G401 (cell line): ENCODE results near the gene RFPL3. TPM values are rescaled to one million over a fixed set of nuclear protein-coding genes. Genes with fewer than 3 reads are reported as not detected.
"Not testable (repeated sequence)": the region's sequence is repeated elsewhere in the genome, so short reads cannot be mapped to it uniquely, and the experiment has no call there.

ENCODE experiments used
- DNase-seq: peaks from one replicate; pipeline ENCODE4 v3.0.0-alpha.2; 2015; ENCODE audit warnings: low spot score
- in situ Hi-C: cut with HindIII; loops from 2 replicates; pipeline ENCODE4 v1.10.0; 2016; ENCODE audit warnings: low sequenced_read_pairs, mixed read lengths
- total RNA-seq: library from RNA; depleted of rRNA; stranded (reverse); fragments of >200 nt; shearing (Covaris generic); gene quantifications from 2 replicates; pipeline ENCODE4 v1.2.3, GENCODE V29; 2014

RFPL3 gene
- total RNA-seq, 1 experiment from 2014 or later, result not detected

- DNase-seq, result no peak
- in situ Hi-C loops, result no loop called here
These were observed 13.7 kb upstream of the RFPL3 start for GRCh38 chr22:32343941-32344340.

- no peak for DNase-seq
- in situ Hi-C loops, result no loop called here
These were observed 9.5 kb upstream of the RFPL3 start for GRCh38 chr22:32348031-32348611.

- DNase-seq, in situ Hi-C loops: not testable (repeated sequence)
These were observed 5.8 kb upstream of the RFPL3 start for GRCh38 chr22:32351875-32352274.

- no peak for DNase-seq
- in situ Hi-C loops, result no loop called here
These were observed 5.0 kb upstream of the RFPL3 start for GRCh38 chr22:32352681-32353080.

GRCh38 chr22:32353292-32353691, 4.4 kb upstream of the RFPL3 start:
- in situ Hi-C loops, result no loop called here
- no peak for DNase-seq

- in situ Hi-C loops, result no loop called here
These were observed 3.8 kb upstream of the RFPL3 start for GRCh38 chr22:32353840-32354239.

GRCh38 chr22:32354360-32355351, 3.0 kb upstream of the RFPL3 start:
- in situ Hi-C loops, result no loop called here
- DNase-seq, result no peak

More at GRCh38 chr22:32353840-32354239, 3.8 kb upstream of the RFPL3 start:
- DNase-seq, result no peak

GRCh38 chr22:32355760-32356159, 1.9 kb upstream of the RFPL3 start:
- no peak for DNase-seq

GRCh38 chr22:32360096-32360495, 2.4 kb downstream of the RFPL3 start:
- in situ Hi-C loops, DNase-seq: not testable (repeated sequence)

More at GRCh38 chr22:32355760-32356159, 1.9 kb upstream of the RFPL3 start:
- in situ Hi-C loops, result no loop called here

GRCh38 chr22:32361257-32361656, 3.6 kb downstream of the RFPL3 start:
- in situ Hi-C loops, result no loop called here

GRCh38 chr22:32364210-32364609, 6.5 kb downstream of the RFPL3 start:
- in situ Hi-C loops, result no loop called here
- no peak for DNase-seq

More at GRCh38 chr22:32361257-32361656, 3.6 kb downstream of the RFPL3 start:
- DNase-seq, result no peak

- no peak for DNase-seq
- in situ Hi-C loops, result no loop called here
These were observed 18.2 kb downstream of the RFPL3 start for GRCh38 chr22:32375678-32376450.

- no peak for DNase-seq
These were observed 19.0 kb downstream of the RFPL3 start for GRCh38 chr22:32376681-32377080.

GRCh38 chr22:32378707-32379272, 21.1 kb downstream of the RFPL3 start:
- in situ Hi-C loops, result no loop called here
- peak; percentile 6 for DNase-seq

More at GRCh38 chr22:32376681-32377080, 19.0 kb downstream of the RFPL3 start:
- in situ Hi-C loops, result no loop called here

GRCh38 chr22:32380991-32381390, 23.3 kb downstream of the RFPL3 start:
- in situ Hi-C loops, result no loop called here
- no peak for DNase-seq

- in situ Hi-C loops, result no loop called here
- DNase-seq, result no peak
These were observed 28.0 kb downstream of the RFPL3 start for GRCh38 chr22:32385681-32386080.

- peak; percentile 17 for DNase-seq
- in situ Hi-C loops, result no loop called here
These were observed 32.0 kb downstream of the RFPL3 start for GRCh38 chr22:32389685-32390084.

- in situ Hi-C loops, result no loop called here
- DNase-seq, result no peak
These were observed 37.4 kb downstream of the RFPL3 start for GRCh38 chr22:32395107-32395506.

GRCh38 chr22:32396255-32396654, 38.6 kb downstream of the RFPL3 start:
- in situ Hi-C loops, result no loop called here
- no peak for DNase-seq
